NCI-H1436 (cell line): Measurements from ENCODE around the gene ZNF132.

ENCODE experiments used
- DNase-seq: peaks from one replicate; lab custom pipeline; 2025; lab: John Stamatoyannopoulos, UW

The ZNF132 gene

DNA sequence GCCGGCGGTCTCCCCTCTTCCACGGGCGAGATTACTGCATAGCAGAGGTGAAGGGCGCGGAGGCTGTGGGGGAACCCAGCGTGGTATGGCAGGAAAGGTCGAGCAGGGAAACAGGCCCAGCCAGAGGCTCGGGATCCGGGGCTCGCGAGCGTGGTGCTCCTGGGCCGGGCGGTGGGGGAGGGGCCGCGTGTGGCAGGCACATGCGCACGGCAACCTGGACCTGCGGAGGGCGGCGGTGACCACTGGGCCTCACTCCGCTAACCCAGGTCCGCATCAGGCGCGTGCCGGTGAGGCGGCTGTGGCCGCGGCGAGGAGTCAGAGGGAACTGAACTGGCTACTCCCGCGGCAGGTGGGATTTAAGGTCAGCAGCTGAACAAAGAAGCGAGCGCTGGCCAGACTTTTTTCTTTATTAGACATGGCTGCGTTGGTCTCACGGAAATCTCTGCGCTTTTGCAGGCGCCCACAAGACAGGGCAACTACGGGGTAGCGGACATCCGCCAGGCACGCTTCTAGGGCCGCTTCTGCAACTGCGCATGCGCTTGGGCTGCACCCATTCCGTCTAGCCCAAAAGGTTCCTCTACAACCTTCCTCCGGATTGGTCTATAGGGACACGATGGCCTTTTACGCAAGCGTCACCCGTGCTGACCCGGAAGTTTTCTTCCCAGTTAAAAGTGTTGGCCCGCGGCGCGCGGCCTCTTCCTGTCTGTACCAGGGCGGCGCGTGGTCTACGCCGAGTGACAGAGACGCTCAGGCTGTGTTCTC lies 53.2 kb downstream of the ZNF132 start, which contains the start of gene RPS5:
TSS of gene RPS5 (plus strand) at position 694 of the 762 bp plus-strand sequence. CDS start 869 bp downstream, outside the sequence.
- peak; percentile 100 for DNase-seq

DNA sequence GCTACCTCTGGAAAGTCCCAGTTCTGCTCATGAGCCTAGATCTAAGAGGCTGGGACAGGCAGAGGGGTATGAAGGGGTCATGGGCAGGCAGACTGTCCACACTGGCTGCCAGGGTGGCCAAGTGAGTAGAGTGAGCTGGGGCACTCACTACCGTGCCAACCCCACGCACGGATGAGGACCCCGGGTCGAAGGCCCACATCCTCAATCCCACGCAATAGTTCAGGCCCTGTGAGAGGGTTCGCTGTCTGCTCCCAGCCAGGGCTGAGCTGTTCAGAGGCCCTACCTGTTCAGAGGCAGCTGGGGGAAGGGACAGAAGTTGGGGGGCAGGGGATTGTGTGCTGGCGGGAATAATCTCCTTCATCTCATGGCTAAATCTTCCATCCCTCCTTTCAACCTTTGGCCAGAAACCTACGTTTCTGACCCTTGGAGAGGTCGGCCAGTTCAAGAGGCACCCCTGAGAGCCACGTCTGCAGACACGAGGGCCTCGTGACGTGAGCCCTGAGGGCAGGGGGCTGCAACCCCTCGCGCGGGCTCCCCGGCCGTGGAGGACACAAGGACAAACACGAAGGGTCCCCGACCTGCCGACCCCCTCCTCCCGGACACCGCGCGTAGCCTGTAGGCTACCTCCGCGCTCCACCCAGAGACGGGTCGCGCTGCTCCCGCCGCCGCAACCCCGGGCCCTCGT lies 53.9 kb downstream of the ZNF132 start:
- no peak for DNase-seq

DNA sequence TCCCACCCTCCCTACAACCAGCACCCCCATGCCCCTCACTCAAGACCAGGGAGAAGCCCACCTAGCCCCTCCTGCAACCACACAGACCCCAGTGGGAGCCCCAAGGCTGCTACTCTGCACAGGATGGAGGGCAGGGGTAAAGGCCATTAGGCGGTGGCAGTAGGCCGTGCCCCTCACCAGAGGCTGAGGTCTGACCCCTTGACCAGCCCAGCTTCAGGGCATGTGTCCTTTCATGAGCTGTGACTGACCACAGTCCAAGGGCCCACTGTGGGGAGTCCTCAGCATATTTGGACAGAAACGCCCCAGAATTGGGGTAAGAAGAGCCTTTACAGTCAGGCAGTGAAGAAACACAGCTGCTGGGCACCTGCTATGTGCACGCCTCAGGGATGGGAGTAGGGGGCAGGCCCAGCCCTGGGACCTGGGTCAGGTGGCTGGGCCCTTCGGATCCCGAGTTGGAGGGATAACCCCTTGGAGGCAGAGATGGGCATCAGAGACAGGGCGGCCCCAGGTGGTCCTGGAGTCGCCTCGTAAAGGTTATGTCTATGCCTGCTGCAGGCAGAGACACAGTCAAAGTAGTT lies 54.6 kb downstream of the ZNF132 start:
- no peak for DNase-seq

DNA sequence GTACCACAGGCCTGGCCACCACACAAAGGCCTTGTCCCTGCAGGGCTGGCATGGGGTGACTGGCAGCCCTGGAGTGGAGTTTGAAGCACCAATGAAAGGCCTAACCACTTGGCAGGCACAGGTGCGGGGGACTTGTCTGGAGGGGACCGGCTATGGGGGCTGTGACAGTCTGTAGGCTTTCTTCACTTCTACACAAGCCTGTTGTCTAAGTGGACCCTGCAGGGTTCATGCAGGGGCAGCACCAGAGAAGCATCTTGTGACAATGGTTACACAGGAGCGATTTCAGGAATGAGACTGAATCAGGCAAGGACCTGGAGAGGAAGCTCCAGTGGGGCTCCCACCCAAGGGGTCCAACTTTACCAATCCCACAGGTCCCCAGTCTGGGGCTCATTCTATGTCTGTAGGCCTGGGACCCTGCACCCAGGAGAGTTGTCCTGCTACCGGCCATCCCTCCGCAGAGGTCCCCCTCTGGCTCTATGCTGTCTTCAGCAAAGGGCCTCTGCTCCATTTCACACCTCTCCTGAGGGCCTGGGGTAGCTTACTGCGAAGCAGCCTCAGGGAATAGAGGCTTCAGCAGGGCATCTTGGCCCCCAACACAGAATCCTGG lies 56.9 kb downstream of the ZNF132 start:
- no peak for DNase-seq
